Limb (tissue), 2 donors: ENCODE measurements around the gene RYR2.
A peak's percentile ranks its signal among the peaks of the same experiment; 100 is the strongest.
"Not testable (repeated sequence)": the region's sequence is repeated elsewhere in the genome, so short reads cannot be mapped to it uniquely, and the experiment has no call there.

Source experiments
- DNase-seq, 2 donors: peaks; one replicate each; pipeline ENCODE4 v3.0.0-alpha.2; 2016; ENCODE audit errors: extremely low spot score in 2 of 2

The RYR2 gene

GRCh38 chr1:237838904-237839534 lies 797.0 kb downstream of the RYR2 start:
- DNase-seq, result no peak

GRCh38 chr1:237841485-237841884 lies 799.5 kb downstream of the RYR2 start:
- DNase-seq, result no peak

- DNase-seq, result not testable (repeated sequence)
Measured at GRCh38 chr1:237843516-237843915, 801.5 kb downstream of the RYR2 start.

GRCh38 chr1:237851210-237851845 lies 809.3 kb downstream of the RYR2 start:
- DNase-seq, result peak in 1 of 2 donors; percentile 65

GRCh38 chr1:237852342-237852741 lies 810.4 kb downstream of the RYR2 start:
- DNase-seq, result no peak

- DNase-seq, result no peak
Measured at GRCh38 chr1:237857455-237857854, 815.5 kb downstream of the RYR2 start.

- no peak for DNase-seq
Measured at GRCh38 chr1:237858992-237859391, 817.0 kb downstream of the RYR2 start.

- no peak for DNase-seq
Measured at GRCh38 chr1:237861944-237862343, 820.0 kb downstream of the RYR2 start.

- DNase-seq, result no peak
Measured at GRCh38 chr1:237863234-237863633, 821.2 kb downstream of the RYR2 start.

- peak; percentile 48 to 81 for DNase-seq
Measured at GRCh38 chr1:237864338-237865244, 822.6 kb downstream of the RYR2 start.

- no peak for DNase-seq
Measured at GRCh38 chr1:237867380-237867888, 825.5 kb downstream of the RYR2 start.

GRCh38 chr1:237868817-237869600 lies 827.0 kb downstream of the RYR2 start:
- DNase-seq, result no peak

GRCh38 chr1:237873487-237874211 lies 831.7 kb downstream of the RYR2 start:
- DNase-seq, result no peak

- no peak for DNase-seq
Measured at GRCh38 chr1:237875291-237875690, 833.3 kb downstream of the RYR2 start.

- DNase-seq, result no peak
Measured at GRCh38 chr1:237877631-237878030, 835.6 kb downstream of the RYR2 start.

GRCh38 chr1:237878406-237878805 lies 836.4 kb downstream of the RYR2 start:
- DNase-seq, result no peak

- DNase-seq, result no peak
Measured at GRCh38 chr1:237879195-237879594, 837.2 kb downstream of the RYR2 start.
